Fibroblast of lung (primary cell): Measurements from ENCODE around the gene MTHFD2L.

Experiments
- CTCF ChIP-seq, 2 donors: IDR thresholded peaks in 1 of 2; conservative IDR thresholded peaks in 1 of 2; 1 replicate in 1 of 2; 2 replicates in 1 of 2; pipeline ENCODE4 v1.5.1; 2011 to 2012; ENCODE audit warnings: low read length in 2 of 2, control low read depth in 1 of 2, inconsistent platforms in 1 of 2, low read depth in 1 of 2, mild to moderate bottlenecking in 1 of 2
- EZH2 ChIP-seq: IDR thresholded peaks from 2 replicates; pipeline ENCODE4 v1.5.1; 2012; ENCODE audit warnings: low read length, control low read depth, mild to moderate bottlenecking; ENCODE audit errors: missing control alignments

- TF ChIP-seq CTCF (conservative IDR thresholded peaks at IDR 0.05 in 1 of 2, IDR thresholded peaks at IDR 0.05 in 1 of 2; ENCODE audit: low read depth in 1 of 2, low read length in 2 of 2) (no peak), EZH2 (no peak)
Measured at GRCh38 chr4:74203467-74203866, 45.5 kb downstream of the MTHFD2L start.
